DOHH2 (cell line): ENCODE measurements around the gene RBM20.

Source experiments
- H3F3A ChIP-seq: fragments of 200-600 bp; sonication (generic), shearing (Covaris generic); 2 replicates; pipeline ENCODE4 v1.6.0; 2016; ENCODE audit warnings: antibody characterized with exemption, mild to moderate bottlenecking; ENCODE audit not compliant: control insufficient read depth, insufficient read depth
- H3K27ac ChIP-seq: fragments of 200-600 bp; sonication (generic); 2 replicates; pipeline ENCODE4 v1.5.1; 2014; ENCODE audit warnings: low read depth, mild to moderate bottlenecking, low read length, moderate library complexity
- H3K27me3 ChIP-seq: fragments of 200-600 bp; sonication (generic); 2 replicates; pipeline ENCODE4 v1.6.1; 2014; ENCODE audit warnings: mild to moderate bottlenecking, low read length, mixed read lengths; ENCODE audit not compliant: control insufficient read depth
- H3K36me3 ChIP-seq: fragments of 200-600 bp; sonication (generic); 2 replicates; pipeline ENCODE4 v1.6.1; 2014; ENCODE audit warnings: mild to moderate bottlenecking, low read length, moderate library complexity, mixed read lengths; ENCODE audit not compliant: control insufficient read depth
- H3K4me1 ChIP-seq: fragments of 200-600 bp; sonication (generic); 2 replicates; pipeline ENCODE4 v1.6.1; 2014; ENCODE audit warnings: mild to moderate bottlenecking, low read length, mixed read lengths; ENCODE audit not compliant: control insufficient read depth
- H3K4me2 ChIP-seq: fragments of 200-600 bp; sonication (generic); 2 replicates; pipeline ENCODE4 v1.6.0; 2014; ENCODE audit warnings: mild to moderate bottlenecking, low read length, moderate library complexity
- H3K4me3 ChIP-seq: fragments of 200-600 bp; sonication (generic); 2 replicates; pipeline ENCODE4 v1.5.1; 2014; ENCODE audit warnings: mild to moderate bottlenecking, low read length, mixed read lengths
- H3K79me2 ChIP-seq: fragments of 200-600 bp; sonication (generic); 2 replicates; pipeline ENCODE4 v1.6.1; 2014; ENCODE audit warnings: mild to moderate bottlenecking, low read length, mixed read lengths; ENCODE audit not compliant: control insufficient read depth
- H3K9me2 ChIP-seq: fragments of 200-600 bp; sonication (generic); replicated peaks from 2 replicates; pipeline ENCODE4 v1.6.1; 2014; ENCODE audit warnings: mild to moderate bottlenecking, low read length, mixed read lengths; ENCODE audit not compliant: control insufficient read depth
- H3K9me3 ChIP-seq: fragments of 200-600 bp; sonication (generic); 2 replicates; pipeline ENCODE4 v1.6.1; 2014; ENCODE audit warnings: antibody characterized with exemption, low read length, mixed read lengths; ENCODE audit not compliant: control insufficient read depth, insufficient read depth
- H4K20me1 ChIP-seq: fragments of 200-600 bp; sonication (generic); 2 replicates; pipeline ENCODE4 v1.6.0; 2014; ENCODE audit warnings: low read depth, mild to moderate bottlenecking, antibody characterized with exemption, low read length, moderate library complexity; ENCODE audit not compliant: control insufficient read depth, insufficient read depth
- CTCF ChIP-seq: fragments of 200-600 bp; sonication (generic); IDR thresholded peaks from one replicate; pipeline ENCODE4 v1.5.1; 2014; ENCODE audit warnings: antibody characterized with exemption, mild to moderate bottlenecking, low read depth, low read length; ENCODE audit not compliant: poor library complexity, severe bottlenecking
- EZH2phosphoT487 ChIP-seq: fragments of 200-600 bp; sonication (generic); IDR thresholded peaks from 2 replicates; pipeline ENCODE4 v1.6.1; 2017; ENCODE audit warnings: borderline replicate concordance, mild to moderate bottlenecking, antibody characterized with exemption, low read length, moderate library complexity, mixed read lengths

RBM20 gene

GRCh38 chr10:110828525-110828924 is 184.4 kb downstream of the RBM20 start:
- Histone ChIP-seq H3F3A (no peaks in the 10 kb centered on the region), H3K79me2 (no peaks in the 10 kb centered on the region), H3K4me1 (peaks cover 31% of the 10 kb centered on the region), H3K27me3 (no peaks in the 10 kb centered on the region), H3K27ac (no peak overlapping the region), H4K20me1 (no peaks in the 10 kb centered on the region), H3K9me3 (no peaks in the 10 kb centered on the region), H3K4me2 (no peak overlapping the region), H3K4me3 (no peak overlapping the region), H3K36me3 (no peaks in the 10 kb centered on the region), H3K9me2 (no peaks in the 10 kb centered on the region)
- TF ChIP-seq EZH2phosphoT487 (no peak), CTCF (no peak)

- TF ChIP-seq CTCF (no peak), EZH2phosphoT487 (no peak)
- Histone ChIP-seq H4K20me1 (no peaks in the 10 kb centered on the region), H3K4me2 (peak overlapping the region; percentile 34), H3K36me3 (no peaks in the 10 kb centered on the region), H3K4me1 (peaks cover 38% of the 10 kb centered on the region), H3K27ac (no peak overlapping the region), H3K9me2 (no peaks in the 10 kb centered on the region), H3K79me2 (no peaks in the 10 kb centered on the region), H3K4me3 (0 out of 2 replicates have a peak overlapping the region, but pooled peaks have one; percentile 2), H3F3A (no peaks in the 10 kb centered on the region), H3K9me3 (no peaks in the 10 kb centered on the region), H3K27me3 (no peaks in the 10 kb centered on the region)
Measured at GRCh38 chr10:110829721-110830410, 185.7 kb downstream of the RBM20 start.

GRCh38 chr10:110833234-110833940 is 189.3 kb downstream of the RBM20 start:
- no peaks in the 10 kb centered on the region for H3K9me3 ChIP-seq
- no peak overlapping the region for H3K4me3 ChIP-seq
- H3K79me2 ChIP-seq: no peaks in the 10 kb centered on the region
- TF ChIP-seq CTCF (no peak), EZH2phosphoT487 (no peak)
- H3K27me3 ChIP-seq: no peaks in the 10 kb centered on the region
- H3K36me3 ChIP-seq: no peaks in the 10 kb centered on the region
- H3K9me2 ChIP-seq: no peaks in the 10 kb centered on the region
- H4K20me1 ChIP-seq: no peaks in the 10 kb centered on the region
- peaks cover 52% of the 10 kb centered on the region for H3K4me1 ChIP-seq
- peaks cover 3% of the 10 kb centered on the region; the same call in 1 of the 2 replicates for H3F3A ChIP-seq
- no peak overlapping the region for H3K27ac ChIP-seq
- H3K4me2 ChIP-seq: no peak overlapping the region
